PC-3 (cell line): ENCODE results near the gene NRDC.

ENCODE experiments used
- CTCF ChIP-seq: fragments of 300-600 bp; sonication (generic); conservative IDR thresholded peaks from 2 replicates; pipeline ENCODE4 v1.5.1; 2017; ENCODE audit warnings: antibody characterized with exemption, low read depth, mild to moderate bottlenecking, low read length
- EZH2 ChIP-seq: fragments of 300-600 bp; sonication (generic); IDR thresholded peaks from one replicate; pipeline ENCODE4 v1.6.1; 2017; ENCODE audit warnings: antibody characterized with exemption, mild to moderate bottlenecking, low read length; ENCODE audit not compliant: unreplicated experiment

GRCh38 chr1:51910221-51911000 is 31.9 kb upstream of the NRDC start:
- no peak for TF ChIP-seq CTCF
- TF ChIP-seq EZH2: no peak
